HG03571 (cell line): ENCODE results near the gene GCK.

ENCODE experiments used
- ATAC-seq: cut with Tn5 transposase; IDR thresholded peaks from one replicate; pipeline ENCODE4 v1.9.1; 2021; ENCODE audit not compliant: unreplicated experiment

The GCK gene

DNA sequence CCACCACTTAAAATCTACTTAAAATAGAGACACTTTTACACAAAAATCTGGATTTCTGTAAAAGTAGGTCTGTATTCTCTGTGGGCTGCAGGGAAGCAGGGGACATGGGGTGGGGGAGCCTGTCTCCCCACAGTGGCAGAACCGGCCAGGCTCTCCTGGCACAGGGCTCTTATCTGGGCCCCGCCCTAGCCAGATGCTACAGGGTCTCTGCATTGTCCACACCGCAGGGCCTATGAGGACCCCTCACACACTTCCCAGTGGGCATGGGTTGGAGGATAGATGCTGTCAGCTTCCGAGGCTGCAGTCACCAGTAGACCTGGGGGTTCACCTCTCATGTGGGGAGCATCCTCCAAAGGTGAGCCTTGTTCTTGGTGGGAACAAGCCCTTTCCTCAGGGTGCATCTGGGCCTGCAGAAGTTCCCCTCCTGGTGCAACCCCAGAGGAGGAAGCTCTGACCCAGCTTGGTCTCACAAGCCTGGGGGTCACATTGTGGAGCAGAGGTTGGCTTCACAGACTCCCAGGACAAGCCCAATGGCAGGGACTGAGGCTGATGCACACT is 32.7 kb downstream of the GCK start:
- ATAC-seq, result no peak

DNA sequence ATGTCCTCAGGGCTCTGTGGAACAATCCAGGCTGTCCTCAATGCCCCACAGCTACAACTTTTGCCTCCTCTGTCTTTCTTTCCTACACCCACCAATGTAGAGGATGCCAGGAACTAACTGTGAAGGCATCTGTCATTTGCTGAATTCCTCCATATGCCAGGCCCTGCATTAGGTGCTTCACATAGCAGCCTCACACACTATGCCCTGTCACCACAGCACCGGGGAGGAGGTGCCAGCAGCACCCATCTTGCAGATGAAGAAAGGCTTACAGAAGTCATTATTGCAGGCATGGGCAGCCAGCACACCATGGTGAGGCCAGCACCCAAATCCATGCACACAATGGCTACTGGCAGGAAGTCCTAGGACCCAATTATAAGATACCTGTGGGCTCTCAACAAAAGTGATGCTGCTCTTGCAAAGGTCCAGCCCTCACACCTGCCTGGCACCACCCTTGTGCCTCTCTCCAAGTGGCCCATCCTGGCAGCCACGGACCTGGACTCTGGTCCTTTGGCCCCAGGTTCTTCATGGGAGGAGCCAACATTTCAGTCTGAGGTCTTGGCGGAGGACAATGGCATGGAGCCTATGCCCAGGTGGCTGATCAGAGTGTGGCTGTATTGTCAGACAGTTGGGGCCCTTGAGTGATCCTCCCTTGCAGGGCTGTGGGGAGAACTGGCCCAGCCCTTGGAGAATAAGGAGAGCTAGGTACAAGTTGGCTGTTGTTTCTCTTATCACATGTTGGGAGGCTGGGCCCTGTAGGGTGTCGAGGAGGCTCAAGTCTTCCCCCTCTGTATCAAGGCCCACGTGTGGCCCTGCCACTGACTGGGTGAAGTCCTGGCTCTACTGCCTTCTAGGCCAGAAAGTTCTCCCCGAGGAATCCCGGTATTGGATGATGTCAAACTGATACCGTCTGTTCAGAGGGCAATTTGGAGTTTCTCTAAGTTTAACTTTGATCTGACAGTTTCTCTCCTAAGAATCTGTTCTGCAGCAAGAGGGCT is 33.8 kb downstream of the GCK start:
- ATAC-seq, result no peak

DNA sequence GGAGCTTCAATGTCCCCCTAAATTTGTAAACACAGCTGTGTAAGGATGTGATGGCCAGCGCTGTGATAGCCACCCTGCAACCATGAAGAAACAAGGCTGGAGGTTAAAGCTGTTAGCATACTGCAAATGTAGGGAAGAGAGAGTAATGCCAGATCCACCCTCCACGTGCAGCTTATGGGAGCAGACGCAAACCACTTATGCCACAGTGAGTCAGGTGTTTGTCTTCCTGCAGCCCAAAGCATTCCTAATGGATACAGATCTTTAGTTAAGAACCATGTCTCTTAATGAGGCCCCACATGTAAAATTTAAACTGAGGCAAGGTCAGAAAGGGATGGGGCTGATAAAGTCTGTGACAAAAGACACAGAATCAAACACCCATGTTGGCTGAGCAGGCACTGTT is 34.5 kb downstream of the GCK start:
- ATAC-seq, result no peak

DNA sequence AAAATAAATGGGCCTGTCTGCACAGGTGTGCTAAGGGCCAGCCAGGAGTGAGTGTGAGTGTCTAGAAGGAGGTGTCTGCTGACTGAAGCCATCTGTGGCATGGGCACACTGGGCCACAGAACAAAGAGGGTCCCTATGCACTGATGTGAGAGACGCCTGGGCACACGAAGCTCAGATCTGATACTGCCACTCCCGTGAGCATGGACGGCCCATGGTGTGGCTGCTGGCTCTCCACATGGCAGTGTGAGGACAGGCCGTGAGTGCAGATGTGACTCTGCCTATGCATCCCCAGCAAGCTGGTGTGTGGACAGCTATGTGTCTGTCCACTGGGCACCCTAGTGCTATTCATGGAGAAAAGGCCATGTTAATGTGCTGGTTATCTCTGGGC is 35.3 kb downstream of the GCK start:
- ATAC-seq, result no peak

DNA sequence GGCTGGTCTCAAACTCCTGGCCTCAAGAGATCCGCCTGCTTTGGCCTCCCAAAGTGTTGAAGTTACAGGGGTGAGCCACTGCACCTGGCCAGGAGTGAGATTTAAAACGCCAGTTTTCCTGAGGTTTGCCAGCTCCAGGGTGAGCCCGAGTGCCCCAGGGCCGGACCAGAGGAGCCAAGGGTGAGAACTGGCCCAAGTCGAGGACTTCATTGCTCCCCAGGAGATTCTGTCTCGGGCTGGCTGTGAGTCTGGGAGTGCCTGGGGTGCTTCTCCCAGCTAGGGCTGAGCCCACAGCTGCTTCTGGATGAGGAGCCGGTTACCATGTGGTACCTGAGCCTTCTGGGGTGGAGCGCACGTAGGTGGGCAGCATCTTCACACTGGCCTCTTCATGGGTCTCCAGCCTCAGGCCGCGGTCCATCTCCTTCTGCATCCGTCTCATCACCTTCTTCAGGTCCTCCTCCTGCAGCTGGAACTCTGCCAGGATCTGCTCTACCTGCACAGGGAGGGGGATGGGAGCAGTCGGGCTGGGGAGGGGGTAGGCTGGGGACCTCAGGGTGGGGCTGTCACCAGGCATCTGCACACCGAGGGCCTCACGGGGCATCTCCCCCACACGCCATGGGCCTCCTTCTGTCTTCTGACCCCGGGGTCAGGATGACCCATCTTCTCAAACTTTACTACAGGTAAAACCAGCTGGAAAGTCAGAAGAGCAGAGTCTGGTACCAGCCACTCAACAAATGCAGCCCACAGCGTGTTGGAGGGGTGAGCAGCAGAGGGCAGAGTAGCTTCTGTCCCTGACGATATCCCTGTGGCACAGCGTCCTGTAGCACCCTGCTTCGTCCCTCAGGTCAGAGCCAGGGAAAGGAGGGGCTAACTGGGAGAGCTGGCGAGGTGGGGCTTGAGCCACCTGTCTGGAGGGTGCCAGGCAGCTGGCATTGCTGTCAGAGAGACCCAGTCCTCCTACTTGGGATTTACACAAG is 36.0 kb downstream of the GCK start:
- no peak for ATAC-seq

DNA sequence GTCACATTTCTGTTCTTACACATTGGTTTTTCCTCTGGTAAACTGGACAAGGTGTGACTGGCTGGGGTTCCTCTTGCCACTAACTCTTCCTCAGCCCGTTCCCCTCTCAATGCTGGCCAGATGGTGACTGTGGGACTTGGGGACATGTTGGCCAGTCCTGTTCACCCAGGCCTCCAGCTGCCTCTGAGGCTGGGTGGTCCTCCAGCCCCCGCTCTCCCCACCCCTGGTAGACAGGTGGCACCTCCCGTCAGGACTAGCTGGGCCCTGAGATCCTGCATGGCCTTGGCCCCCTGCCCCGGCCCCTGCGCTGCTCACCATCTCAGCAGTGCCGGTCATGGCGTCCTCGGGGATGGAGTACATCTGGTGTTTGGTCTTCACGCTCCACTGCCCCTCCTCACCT is 37.3 kb downstream of the GCK start:
- no peak for ATAC-seq

DNA sequence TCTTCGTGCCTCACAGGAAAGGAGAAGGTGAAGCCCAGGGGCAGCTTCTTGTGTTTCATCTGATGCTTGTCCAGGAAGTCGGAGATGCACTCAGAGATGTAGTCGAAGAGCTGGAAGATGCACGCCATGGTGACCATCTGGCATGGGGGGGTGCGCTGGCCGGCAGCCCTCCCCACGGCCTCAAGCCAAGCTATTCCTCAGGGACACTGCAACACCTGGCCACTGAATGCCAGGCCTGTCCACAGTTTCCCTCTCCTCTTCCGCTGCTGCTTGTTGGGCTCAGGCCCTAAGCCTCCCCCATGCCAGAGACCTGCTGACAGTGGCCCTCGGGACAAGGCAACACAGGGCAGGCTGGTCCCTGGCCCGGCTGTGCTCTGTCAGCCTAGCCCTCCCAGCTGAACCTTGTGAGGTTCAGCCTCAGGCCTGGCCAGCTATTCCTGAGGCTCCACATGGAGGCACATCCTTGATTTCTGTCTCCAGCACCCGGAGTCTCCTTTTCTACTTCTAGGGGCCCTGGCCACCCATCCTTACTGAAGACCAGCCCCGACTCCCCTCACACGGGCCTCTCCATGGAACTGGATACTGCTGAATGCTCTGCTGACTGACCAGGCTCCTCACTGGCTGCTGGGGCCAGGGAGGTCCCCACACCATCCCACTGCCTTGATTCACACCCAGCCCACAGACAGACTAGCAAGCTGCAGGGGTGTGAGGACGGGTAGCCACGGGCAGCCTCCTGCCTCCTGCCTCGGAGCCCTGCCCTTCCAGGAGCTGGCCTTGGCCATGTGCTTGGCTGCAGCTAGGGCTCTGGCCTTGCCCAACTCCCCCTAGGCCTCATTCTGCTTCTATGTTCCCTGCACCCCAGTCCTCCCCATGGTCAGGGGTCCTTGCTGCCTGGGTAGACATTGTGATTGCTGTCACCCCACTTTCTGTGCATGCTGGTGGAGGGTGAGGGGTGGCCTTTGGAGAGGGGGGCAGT is 38.0 kb downstream of the GCK start:
- ATAC-seq, result no peak

DNA sequence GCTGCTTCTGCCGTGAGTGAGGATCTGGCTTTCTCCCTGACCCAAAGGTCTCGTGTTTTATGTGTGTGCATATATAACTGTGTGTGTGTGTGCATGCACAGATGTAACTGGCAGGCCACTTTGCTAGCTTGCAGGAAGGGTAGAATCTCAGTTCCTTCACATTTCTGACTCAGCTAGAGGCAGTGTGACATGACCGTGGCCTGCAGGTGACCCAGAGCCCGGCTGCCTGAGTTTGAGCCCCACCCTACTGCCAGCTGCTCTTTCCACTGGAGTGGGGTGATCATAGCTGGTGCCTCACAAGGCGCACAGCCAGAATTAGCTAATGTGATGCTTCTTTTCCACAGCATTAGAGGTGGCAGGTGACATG is 38.8 kb downstream of the GCK start:
- ATAC-seq, result no peak

DNA sequence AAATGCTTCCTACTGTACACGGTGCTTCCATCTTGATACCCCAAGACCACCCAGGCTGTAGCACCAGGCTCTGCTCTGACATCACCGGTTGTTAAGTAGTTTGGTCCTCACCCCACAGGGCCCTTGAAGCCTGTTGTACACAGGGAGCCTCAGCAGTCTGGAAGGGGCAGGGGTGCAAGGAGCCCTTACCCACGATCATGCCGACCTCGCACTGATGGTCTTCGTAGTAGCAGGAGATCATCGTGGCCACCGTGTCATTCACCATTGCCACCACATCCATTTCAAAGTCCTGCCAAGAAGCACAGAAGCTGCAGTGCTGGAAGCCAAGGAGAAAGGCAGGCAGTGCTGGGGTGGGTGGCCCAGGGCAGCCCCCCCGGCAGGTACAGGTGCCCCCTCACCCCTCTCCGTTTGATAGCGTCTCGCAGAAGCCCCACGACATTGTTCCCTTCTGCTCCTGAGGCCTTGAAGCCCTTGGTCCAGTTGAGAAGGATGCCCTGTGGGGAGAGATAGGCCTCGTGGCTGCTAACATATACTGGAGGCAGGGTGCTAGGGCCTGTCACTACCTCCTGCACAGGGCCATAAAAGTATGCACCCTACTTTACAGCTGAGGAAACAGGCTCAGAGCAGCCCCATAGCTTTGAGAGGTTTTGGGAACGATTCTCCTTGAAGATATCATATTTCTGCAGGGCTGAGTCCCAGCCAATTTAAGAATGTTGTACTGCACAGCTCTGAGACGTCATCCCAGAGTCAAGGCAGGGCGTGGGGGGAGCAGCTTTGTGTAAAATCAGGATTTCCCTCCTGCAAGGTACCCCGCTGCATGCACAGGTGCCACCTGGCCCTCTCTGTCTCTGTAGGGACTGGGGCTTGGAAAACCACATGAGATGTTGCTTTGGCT is 39.4 kb downstream of the GCK start:
- no peak for ATAC-seq

DNA sequence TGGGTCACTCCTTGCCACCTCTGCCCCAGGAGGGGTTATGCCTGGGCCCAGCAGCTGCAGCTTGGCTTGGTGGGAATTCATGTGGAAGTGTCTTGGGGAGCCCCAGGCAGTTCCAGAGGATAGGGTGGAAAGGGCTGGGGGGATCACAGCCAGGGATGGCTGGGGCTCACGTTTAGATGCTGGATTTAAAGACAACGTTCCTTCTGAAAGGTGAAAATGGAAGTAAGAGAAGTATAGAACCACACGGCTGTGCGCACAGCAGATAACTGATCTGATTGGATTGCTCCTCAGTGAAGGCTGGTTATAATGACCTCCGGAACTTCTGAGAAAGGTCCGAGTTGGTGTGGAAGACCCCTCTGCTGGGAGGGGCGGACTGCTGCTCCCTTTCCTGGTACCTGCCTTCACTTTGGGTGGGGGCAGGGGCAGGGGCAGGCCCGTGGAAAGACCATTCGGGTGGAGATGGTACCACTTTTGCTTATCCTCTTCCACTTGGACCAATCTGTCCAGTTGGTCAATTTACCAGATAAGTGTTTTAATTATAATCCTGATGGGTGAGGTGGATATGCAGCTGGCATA is 40.2 kb downstream of the GCK start:
- ATAC-seq, result no peak

DNA sequence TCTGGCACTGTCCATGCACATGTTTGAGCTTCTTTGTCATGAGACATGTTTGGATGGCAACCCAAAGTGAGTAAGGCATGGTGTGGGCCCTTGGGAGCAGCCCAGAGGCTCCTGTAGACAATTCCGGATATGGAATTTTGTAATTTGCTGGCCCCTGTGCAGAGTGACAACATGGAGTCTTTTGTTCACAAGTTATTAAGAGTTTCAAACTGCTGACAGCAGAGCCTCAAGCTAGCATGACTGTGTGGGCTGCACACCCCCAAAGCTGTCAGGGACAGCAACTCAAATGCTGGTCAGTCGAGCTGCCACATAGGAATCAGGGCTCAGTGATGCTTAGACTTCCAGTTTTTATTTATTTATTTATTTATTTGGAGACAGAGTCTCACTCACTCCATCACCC is 41.1 kb downstream of the GCK start:
- no peak for ATAC-seq

DNA sequence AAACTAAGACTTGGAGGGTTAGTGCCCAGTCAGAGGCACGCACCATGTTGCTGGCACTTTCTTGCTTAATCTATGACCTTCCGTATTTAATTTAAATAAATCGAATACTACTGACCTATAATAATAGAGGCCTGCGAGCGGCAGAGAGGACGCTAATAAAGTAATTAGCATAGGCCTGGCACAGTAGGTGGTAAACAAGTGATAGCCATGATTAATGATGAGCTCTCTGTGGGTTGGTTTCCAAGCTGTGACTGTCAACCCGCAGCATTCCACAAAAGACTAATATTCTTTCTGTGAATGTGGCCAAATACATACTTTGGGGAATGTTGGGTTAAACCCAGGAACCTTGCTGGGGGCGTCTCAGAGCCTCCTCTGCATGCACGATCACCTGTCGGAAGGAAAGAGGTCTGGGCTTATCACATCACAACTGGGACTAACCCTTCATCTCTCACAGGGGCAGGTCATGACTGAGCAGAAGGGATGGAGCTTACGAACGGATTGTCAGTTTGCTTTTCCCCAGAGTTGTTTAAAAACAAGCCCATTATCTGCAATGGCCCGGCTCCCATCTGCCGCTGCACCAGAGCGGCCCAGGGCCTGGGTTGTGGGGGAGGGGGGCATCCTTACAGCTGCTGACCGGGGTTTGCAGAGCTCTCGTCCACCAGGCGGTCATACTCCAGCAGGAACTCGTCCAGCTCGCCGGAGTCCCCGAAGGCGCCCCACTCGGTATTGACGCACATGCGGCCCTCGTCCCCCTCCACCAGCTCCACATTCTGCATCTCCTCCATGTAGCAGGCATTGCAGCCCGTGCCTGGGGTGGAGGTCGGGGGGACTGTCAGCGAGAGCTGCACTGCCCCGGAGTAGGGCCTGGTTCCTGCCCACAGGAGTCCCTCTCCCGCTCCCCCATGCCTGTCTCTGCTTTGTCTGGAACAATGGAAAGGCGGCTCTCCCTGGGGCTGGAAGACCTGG is 41.9 kb downstream of the GCK start:
- no peak for ATAC-seq

DNA sequence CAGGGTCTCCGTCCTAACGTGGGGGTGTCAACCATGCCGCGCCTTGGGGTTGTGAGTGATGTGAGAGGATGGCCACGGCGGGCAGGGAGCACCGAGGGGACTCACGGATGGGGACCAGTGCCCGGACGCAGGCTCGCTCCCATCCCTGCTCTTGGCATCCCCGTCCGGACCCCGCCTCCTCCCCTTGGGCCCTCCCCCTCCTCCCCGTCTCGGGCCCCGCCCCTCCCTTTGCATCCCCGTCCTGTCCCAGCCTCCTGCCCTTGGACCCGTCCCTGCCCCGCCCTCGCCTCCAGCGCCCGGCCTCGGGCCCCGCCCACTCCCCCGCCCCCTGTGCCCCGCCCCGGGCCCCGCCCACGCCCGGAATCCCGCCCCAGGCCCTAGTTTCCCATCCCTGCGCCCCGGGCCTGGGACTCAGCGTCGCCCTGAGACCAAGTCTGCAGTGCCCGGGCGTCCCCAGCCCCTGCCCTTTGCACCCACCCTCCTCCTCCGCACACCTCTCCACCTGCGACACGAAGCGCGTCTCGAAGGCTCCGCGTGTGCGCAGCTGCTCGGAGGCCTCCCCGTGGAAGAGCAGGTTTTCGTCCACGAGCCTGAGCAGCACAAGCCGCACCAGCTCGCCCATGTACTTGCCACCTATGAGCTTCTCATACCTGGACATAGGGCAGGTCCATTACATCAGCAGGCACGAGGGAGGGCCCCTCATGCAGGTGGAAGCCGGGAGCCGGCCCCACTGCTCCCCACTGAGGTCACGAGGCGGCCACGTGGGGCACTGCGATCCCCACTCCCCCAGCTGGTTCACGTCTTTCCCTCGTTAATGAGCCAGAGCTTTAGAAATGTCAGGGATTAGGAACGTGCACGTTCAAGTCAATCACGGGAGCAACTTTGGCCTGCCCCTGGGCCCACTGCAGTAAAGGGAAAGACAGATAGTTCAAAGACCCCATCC is 43.0 kb downstream of the GCK start:
- ATAC-seq, result no peak

DNA sequence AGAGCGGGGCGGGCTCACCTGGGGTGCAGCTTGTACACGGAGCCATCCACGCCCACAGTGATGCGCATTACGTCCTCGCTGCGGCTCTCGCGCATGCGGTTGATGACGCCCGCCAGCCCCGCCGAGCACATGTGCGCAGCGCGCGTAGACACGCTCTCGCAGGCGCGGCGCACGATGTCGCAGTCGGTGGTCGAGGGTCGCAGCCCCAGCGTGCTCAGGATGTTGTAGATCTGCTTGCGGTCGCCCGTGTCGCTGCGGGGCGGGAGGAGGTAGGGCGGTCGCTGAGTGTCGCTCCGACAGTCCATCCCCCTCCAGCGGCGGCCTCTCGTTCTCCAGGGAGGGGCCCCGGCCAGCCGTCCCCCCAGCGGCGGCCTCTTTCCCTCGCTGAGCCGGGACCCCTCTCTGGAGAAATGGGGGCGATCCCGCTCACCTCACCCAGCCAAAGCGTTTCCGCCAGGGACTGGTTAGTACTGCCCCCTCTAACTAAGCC is 43.7 kb downstream of the GCK start:
- no peak for ATAC-seq

DNA sequence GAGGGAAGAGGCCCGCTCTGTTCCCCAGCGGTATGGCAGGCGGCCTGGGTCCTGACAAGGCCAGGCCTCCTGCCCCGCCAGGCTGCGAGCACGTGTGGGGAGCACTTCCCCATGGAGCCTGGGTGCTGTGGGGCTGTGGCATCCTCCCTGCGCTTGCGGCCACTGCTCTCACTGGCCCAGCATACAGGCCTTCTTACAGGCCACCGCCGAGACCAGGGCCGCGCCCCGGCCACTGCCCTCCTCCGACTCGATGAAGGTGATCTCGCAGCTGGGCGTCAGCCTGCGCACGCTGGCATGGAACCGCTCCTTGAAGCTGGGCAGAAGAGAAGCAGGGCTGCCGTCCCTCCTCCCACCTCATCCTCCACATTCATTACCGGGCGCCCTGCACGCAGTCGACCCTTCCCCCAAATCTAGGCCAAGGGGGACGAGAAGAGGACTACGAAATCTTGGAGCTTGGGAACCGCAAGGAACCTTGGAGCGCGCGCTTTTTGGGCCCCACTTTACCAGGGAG is 44.2 kb downstream of the GCK start:
- ATAC-seq, result no peak

DNA sequence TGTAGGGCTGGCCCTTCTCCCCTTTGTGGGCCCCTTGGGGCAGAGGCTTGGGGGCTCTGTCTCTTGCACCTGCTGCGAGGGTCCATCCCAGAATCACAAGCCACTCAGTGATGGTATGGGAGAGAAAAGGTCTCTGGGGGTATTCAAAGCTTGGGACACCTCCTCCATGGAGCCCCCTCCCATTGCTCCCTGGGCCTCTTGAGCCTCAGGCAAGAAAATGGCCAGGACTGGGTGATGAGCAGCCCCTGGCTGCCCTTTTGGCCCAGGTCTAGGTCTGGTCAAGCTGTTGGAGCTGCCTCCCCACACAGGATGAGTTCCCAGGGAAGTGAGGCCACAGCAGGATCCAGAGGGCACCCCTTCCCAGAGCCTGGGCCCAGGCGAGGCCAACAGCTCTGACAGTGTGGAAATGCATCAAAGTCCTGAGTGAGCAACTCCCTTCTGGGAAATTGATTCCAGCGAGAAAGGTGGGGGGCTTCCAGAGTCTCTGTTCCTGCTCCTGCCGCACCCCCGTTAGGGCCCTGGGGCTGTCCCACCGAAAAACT is 44.7 kb downstream of the GCK start:
- no peak for ATAC-seq
